Mucosa of descending colon (tissue), 3 donors: ENCODE measurements around the gene CRISPLD2. TPM values are rescaled to one million over a fixed set of nuclear protein-coding genes. Genes with fewer than 3 reads are reported as not detected.
A peak's percentile ranks its signal among the peaks of the same experiment; 100 is the strongest.

Experiments
- ATAC-seq: fragments of 200-7000 bp; cut with Tn5 transposase; one replicate; pipeline ENCODE4 v1.9.1; 2020; ENCODE audit warnings: mild to moderate bottlenecking, moderate library complexity
- DNase-seq, 3 donors: peaks; one replicate each; pipeline ENCODE4 v3.0.0-alpha.2; 2020
- H3K36me3 ChIP-seq: fragments of 200-600 bp; one replicate; pipeline ENCODE4 v1.8.0; 2021; ENCODE audit warnings: low read depth, mild to moderate bottlenecking
- H3K4me1 ChIP-seq: fragments of 200-600 bp; one replicate; pipeline ENCODE4 v1.8.0; 2021; ENCODE audit warnings: low read depth, mild to moderate bottlenecking
- H3K4me3 ChIP-seq: fragments of 200-600 bp; one replicate; pipeline ENCODE4 v1.8.0; 2021; ENCODE audit warnings: mild to moderate bottlenecking
- H3K9me3 ChIP-seq: fragments of 200-600 bp; one replicate; pipeline ENCODE4 v1.8.0; 2021; ENCODE audit warnings: mild to moderate bottlenecking
- intact Hi-C, 2 donors: fragments of 100-400 bp; cut with DNase I in 1 of 2; cut with micrococcal nuclease in 1 of 2; formaldehyde crosslinking; loops; one replicate each; pipeline versions ENCODE4 v1.11.0 to v1.11.1; 2022; cut with DNase I, micrococcal nuclease
- total RNA-seq, 3 donors: library from RNA; stranded (reverse); fragmentation: NEBNext Ultra II Directional in 2 of 3; extraction: Animal tissue kit (Norgen Biotek cat#: 25700) in 2 of 3; gene quantifications; one replicate each; pipeline versions ENCODE4 v1.2.1 to v1.2.4, GENCODE V29; 2021 to 2023
- TF ChIP-seq, protein P1 (sequence below): fragments of 200-600 bp; IDR thresholded peaks from one replicate; pipeline ENCODE4 v1.8.0; 2022; ENCODE audit warnings: antibody characterized with exemption, mild to moderate bottlenecking
- donor health status: DM: no; HTN: no; CAD: no; lungs with moderate emphysema.
- donor health status: DM: no; HTN: no; CAD: no.
- donor health status: DM: no; HTN: yes; CAD: no.

CRISPLD2 gene
- total RNA-seq, 3 donors from 2014 or later = 10.5 to 114 (median 38.7) TPM

DNA sequence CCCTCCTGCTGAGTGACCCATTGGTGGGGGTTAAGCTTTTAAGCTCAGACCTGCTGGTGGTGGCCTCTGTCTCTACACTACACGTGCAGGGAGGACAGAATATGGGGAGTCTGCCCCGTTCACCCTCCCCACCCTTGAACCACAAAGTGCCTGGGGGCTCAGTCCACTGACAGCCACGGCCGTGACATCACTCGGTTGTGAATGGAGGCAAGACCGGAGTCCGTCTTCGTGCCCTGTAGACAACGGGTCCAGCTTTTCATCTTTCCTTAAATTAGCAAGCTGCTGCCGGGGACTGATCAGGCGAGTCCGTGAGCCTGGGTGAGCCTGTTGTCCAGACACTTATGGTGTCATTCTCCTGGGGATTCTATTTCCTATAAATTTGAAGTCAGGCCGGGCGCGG, 67.4 kb downstream of the CRISPLD2 start:
- no peaks in the 10 kb centered on the region for H3K36me3 ChIP-seq
- no peak overlapping the region for H3K4me3 ChIP-seq
- ATAC-seq (no peak), DNase-seq (peak in 1 of 3 donors; percentile 24)
- H3K4me1 ChIP-seq = no peaks in the 10 kb centered on the region
- TF ChIP-seq, protein P1, sequence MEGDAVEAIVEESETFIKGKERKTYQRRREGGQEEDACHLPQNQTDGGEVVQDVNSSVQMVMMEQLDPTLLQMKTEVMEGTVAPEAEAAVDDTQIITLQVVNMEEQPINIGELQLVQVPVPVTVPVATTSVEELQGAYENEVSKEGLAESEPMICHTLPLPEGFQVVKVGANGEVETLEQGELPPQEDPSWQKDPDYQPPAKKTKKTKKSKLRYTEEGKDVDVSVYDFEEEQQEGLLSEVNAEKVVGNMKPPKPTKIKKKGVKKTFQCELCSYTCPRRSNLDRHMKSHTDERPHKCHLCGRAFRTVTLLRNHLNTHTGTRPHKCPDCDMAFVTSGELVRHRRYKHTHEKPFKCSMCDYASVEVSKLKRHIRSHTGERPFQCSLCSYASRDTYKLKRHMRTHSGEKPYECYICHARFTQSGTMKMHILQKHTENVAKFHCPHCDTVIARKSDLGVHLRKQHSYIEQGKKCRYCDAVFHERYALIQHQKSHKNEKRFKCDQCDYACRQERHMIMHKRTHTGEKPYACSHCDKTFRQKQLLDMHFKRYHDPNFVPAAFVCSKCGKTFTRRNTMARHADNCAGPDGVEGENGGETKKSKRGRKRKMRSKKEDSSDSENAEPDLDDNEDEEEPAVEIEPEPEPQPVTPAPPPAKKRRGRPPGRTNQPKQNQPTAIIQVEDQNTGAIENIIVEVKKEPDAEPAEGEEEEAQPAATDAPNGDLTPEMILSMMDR = no peak
- H3K9me3 ChIP-seq = no peaks in the 10 kb centered on the region
- intact Hi-C loops = no loop called here

DNA sequence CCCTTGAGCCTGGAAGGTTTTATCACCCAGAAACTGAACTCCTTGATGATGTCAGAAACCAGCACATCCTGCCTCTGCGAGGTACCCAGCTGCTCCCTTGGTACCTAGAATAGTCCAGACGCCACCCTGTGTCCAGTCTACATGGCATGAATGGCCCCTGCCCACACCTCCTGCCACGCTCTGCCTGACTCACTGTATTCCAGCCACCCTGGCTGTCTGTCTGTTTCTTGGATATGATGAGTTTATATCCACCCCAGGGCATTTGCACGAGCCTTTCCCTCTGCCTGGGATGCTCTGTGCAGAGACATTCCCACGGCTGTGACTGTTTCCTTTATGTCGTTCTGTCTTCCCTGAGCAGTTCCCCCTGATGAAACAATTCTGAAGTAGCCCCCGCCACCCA, 68.7 kb downstream of the CRISPLD2 start:
- Histone ChIP-seq H3K9me3 (no peaks in the 10 kb centered on the region), H3K36me3 (no peaks in the 10 kb centered on the region), H3K4me3 (no peak overlapping the region), H3K4me1 (no peaks in the 10 kb centered on the region)
- ATAC-seq (no peak), DNase-seq (peak in 1 of 3 donors; percentile 5)
- TF ChIP-seq, protein P1 = no peak
- intact Hi-C loops = no loop called here

DNA sequence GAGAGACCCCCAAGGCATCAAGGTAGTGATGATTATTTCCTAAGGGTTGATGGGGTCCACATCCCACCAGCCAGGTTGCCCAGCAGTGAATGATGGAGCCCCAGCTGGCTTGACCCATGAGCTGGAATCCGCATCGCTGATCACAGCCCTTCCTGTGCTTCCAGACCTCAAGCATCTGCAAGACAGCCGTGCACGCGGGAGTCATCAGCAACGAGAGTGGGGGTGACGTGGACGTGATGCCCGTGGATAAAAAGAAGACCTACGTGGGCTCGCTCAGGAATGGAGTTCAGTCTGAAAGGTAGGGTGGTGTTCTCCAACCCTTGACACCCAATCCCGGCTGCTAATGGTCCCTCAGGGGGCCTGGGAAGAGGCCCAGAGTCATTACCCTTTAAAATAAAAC, 69.3 kb downstream of the CRISPLD2 start:
- Histone ChIP-seq H3K4me3 (no peak overlapping the region), H3K4me1 (no peaks in the 10 kb centered on the region), H3K36me3 (no peaks in the 10 kb centered on the region), H3K9me3 (no peaks in the 10 kb centered on the region)
- ATAC-seq (no peak), DNase-seq (peak in 1 of 3 donors; percentile 34)
- intact Hi-C loops = no loop called here
- TF ChIP-seq, protein P1 = no peak

DNA sequence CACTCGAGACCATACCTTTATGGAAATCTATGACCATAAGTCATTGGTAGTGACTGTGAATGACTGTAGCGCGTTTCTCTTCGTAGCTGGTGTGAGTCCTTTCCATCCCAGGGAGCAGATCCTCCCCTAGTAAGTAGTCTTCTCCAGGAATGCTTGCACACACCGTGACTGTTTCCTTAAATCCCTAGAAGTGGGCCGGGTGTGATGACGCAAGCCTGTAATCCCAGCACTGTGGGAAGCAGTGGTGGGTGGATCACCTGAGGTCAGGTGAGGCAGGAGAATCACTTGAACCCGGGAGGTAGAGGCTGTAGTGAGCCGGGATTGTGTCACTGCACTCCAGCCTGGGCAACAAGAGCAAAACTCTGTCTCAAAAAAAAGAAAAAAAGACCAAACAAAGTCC, 70.6 kb downstream of the CRISPLD2 start:
- DNase-seq (peak in 1 of 3 donors; percentile 5), ATAC-seq (no peak)
- Histone ChIP-seq H3K4me1 (no peaks in the 10 kb centered on the region), H3K36me3 (no peaks in the 10 kb centered on the region), H3K4me3 (no peak overlapping the region), H3K9me3 (no peaks in the 10 kb centered on the region)
- TF ChIP-seq, protein P1 = no peak
- intact Hi-C loops = no loop called here

DNA sequence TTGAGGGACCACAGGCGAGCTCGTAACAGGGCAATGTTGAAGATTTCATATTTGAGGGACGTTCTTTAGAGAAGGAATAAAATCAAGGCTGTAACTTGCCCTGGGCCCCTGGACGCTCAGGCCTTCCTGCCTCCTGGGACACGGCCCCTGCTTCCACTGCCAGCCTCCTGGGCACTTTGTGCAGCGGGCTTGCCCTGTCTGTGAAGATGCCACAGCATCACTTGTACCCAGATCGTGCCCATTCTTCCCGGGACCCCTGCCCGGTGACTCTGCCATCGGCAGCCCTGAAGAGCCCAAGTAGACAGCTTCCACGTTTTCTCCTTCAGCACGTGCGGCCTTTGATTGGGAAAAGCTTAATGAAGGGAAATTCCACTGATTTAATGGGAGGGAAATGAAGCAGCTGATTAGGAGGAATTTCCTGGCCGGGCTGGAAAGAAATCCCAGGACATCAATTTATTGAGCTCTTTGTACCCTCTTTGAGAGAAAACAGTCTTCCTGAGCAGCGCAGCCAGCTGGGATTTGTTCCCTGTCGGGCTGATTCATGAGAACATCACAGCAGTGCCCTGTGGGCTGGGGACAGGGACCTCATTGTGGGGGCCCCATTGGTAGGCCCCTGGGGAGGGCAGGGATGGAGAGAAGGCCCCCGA, 71.5 kb downstream of the CRISPLD2 start:
- Histone ChIP-seq H3K36me3 (no peaks in the 10 kb centered on the region), H3K4me3 (no peak overlapping the region), H3K9me3 (no peaks in the 10 kb centered on the region), H3K4me1 (no peaks in the 10 kb centered on the region)
- ATAC-seq = no peak
- TF ChIP-seq, protein P1 = no peak
- intact Hi-C loops = no loop called here
- peak in 1 of 3 donors; percentile 17 for DNase-seq
